Testis (tissue), 2 donors: Measurements from ENCODE around the gene EFCAB10.

ENCODE experiments used
- POLR2A ChIP-seq: fragments of 450-650 bp; IDR thresholded peaks from one replicate; pipeline ENCODE4 v1.6.1; 2017; ENCODE audit warnings: antibody characterized with exemption, mild to moderate bottlenecking, moderate library complexity
- TF ChIP-seq, protein P1 (sequence below), 3 experiments: fragments of 450-650 bp in 2 of 3; fragments of 200-600 bp in 1 of 3; sonication (generic) in 1 of 3; IDR thresholded peaks; one replicate each; pipeline ENCODE4 v1.5.1; 2016 to 2019; ENCODE audit warnings: antibody characterized with exemption in 3 of 3, mild to moderate bottlenecking in 2 of 3, moderate library complexity in 1 of 3

GRCh38 chr7:105610165-105610930, 29.1 kb upstream of the EFCAB10 start:
- TF ChIP-seq POLR2A, result no peak
- TF ChIP-seq, protein P1, sequence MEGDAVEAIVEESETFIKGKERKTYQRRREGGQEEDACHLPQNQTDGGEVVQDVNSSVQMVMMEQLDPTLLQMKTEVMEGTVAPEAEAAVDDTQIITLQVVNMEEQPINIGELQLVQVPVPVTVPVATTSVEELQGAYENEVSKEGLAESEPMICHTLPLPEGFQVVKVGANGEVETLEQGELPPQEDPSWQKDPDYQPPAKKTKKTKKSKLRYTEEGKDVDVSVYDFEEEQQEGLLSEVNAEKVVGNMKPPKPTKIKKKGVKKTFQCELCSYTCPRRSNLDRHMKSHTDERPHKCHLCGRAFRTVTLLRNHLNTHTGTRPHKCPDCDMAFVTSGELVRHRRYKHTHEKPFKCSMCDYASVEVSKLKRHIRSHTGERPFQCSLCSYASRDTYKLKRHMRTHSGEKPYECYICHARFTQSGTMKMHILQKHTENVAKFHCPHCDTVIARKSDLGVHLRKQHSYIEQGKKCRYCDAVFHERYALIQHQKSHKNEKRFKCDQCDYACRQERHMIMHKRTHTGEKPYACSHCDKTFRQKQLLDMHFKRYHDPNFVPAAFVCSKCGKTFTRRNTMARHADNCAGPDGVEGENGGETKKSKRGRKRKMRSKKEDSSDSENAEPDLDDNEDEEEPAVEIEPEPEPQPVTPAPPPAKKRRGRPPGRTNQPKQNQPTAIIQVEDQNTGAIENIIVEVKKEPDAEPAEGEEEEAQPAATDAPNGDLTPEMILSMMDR (IDR thresholded peaks at IDR 0.05), result no peak
